ENCODE results near the gene OSBPL6.

DNA sequence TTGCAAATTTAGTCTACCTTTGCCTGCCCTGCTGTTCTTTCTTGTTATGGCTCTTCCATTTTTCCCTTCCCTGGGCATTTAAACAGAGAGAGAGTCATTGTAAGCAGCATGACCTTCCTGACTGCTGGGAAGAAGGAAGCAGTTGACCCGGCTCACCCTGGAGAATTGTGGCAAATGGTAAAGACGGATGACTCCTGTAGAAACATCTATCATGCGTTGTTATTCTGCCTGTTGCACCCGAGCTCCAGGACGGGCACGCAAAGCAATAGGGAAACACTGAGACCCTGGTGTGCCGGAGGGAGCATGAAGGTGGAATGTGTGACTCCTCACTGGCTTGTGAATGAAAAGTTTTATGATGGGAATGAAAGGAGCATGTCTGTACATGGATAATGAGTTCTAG is 113.3 kb downstream of the OSBPL6 start:
- TF ChIP-seq POLR2AphosphoS5 (IDR thresholded peaks at IDR 0.05) (no peak), POLR2A (IDR thresholded peaks at IDR 0.05) (no peak), EP300 (IDR thresholded peaks at IDR 0.05) (no peak)
- TF ChIP-seq, protein P1, sequence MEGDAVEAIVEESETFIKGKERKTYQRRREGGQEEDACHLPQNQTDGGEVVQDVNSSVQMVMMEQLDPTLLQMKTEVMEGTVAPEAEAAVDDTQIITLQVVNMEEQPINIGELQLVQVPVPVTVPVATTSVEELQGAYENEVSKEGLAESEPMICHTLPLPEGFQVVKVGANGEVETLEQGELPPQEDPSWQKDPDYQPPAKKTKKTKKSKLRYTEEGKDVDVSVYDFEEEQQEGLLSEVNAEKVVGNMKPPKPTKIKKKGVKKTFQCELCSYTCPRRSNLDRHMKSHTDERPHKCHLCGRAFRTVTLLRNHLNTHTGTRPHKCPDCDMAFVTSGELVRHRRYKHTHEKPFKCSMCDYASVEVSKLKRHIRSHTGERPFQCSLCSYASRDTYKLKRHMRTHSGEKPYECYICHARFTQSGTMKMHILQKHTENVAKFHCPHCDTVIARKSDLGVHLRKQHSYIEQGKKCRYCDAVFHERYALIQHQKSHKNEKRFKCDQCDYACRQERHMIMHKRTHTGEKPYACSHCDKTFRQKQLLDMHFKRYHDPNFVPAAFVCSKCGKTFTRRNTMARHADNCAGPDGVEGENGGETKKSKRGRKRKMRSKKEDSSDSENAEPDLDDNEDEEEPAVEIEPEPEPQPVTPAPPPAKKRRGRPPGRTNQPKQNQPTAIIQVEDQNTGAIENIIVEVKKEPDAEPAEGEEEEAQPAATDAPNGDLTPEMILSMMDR (IDR thresholded peaks at IDR 0.05): no peak

Data from gastroesophageal sphincter (tissue), 3 donors.